ENCODE data around the gene SRL.
"Not testable (repeated sequence)": the region's sequence is repeated elsewhere in the genome, so short reads cannot be mapped to it uniquely, and the experiment has no call there.

DNA sequence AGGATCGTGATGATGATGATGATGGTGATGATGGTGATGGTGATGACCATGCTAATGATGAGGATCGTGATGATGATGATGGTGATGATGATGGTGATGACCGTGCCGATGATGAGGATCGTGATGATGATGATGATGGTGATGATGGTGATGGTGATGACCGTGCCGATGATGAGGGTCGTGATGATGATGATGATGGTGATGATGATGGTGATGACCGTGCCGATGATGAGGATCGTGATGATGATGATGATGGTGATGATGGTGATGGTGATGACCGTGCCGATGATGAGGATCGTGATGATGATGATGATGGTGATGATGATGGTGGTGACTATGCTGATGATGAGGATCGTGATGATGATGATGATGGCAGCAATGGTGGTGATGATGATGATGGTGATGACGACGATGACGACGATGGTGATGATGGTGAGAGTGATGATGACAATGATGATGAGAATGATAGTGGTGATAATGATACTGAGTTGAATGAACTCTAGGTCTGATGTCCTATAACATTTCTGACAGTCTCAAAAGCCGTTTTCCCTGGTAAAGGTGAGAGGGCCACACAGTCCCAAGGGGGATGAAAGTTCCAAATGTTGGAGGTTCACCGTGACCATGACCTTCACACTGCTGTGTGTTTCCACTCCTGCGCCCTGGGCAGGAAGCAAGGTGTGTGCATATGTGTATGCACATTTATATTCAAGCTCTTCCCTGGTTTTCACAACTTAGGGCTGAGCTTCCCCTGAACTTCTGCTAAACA, 30.3 kb downstream of the SRL start:
- TF ChIP-seq POLR2AphosphoS5 (IDR thresholded peaks at IDR 0.05; ENCODE audit: borderline replicate concordance, low read depth, low read length); EZH2 (IDR thresholded peaks at IDR 0.05); FOXP2 (optimal IDR thresholded peaks at IDR 0.05; ENCODE audit: control extremely low read depth, extremely low read length, insufficient read depth): not testable (repeated sequence)
